A673 (cell line): Measurements from ENCODE around the gene GSDME.

Experiments
- CTCF ChIP-seq: fragments of 300-800, 200-600 bp; sonication (generic); conservative IDR thresholded peaks from 2 replicates; pipeline ENCODE4 v1.5.1; 2017; ENCODE audit warnings: low read depth, mild to moderate bottlenecking, antibody characterized with exemption, low read length, moderate library complexity, mixed read lengths
- EZH2 ChIP-seq: fragments of 200-600 bp; sonication (generic); IDR thresholded peaks from 2 replicates; pipeline ENCODE4 v1.6.1; 2017; ENCODE audit warnings: borderline replicate concordance, low read depth, mild to moderate bottlenecking, mixed read lengths, antibody characterized with exemption, low read length; ENCODE audit not compliant: poor library complexity, severe bottlenecking

- TF ChIP-seq CTCF (no peak), EZH2 (no peak)
Measured at GRCh38 chr7:24653316-24654085, 103.8 kb downstream of the GSDME start.
